ENCODE data around the gene CBLN3.

DNA sequence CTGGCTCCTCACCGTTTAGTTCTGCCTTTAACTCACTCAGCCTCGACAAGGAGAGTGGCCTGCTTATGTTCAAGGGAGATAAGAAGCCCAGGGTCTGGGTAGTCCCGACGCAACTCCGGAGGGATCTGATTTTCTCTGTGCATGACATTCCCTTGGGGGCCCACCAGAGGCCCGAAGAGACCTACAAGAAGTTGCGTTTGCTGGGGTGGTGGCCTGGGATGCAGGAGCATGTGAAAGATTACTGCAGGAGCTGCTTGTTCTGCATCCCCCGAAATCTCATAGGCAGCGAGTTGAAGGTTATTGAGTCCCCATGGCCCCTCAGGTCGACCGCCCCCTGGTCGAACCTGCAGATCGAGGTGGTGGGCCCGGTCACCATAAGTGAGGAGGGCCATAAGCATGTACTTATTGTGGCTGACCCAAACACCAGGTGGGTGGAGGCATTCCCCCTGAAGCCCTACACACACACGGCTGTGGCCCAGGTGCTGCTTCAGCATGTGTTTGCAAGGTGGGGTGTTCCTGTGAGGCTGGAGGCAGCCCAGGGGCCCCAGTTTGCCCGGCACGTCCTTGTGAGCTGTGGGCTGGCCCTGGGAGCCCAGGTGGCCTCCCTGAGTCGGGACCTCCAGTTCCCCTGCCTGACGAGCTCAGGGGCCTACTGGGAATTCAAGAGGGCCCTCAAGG, 13.1 kb downstream of the CBLN3 start:
- TF ChIP-seq CTCF (IDR thresholded peaks at IDR 0.05 in 4 of 5, conservative IDR thresholded peaks at IDR 0.05 in 1 of 5) (no peak), POLR2A (IDR thresholded peaks at IDR 0.05) (no peak)

All from gastrocnemius medialis (tissue), 4 donors.